ENCODE data around the gene TIMM10B.

- TF ChIP-seq CTCF (IDR thresholded peaks at IDR 0.05; ENCODE audit: low read depth, low read length, poor library complexity, severe bottlenecking) (no peak), EZH2phosphoT487 (IDR thresholded peaks at IDR 0.05; ENCODE audit: borderline replicate concordance, low read length) (no peak)
These were observed 7.6 kb upstream of the TIMM10B start, which contains the start of gene TRIM3 for GRCh38 chr11:6473451-6474412.
